ENCODE data around the gene OXTR. TPM values are rescaled to one million over a fixed set of nuclear protein-coding genes. Genes with fewer than 3 reads are reported as not detected.

OXTR gene
- total RNA-seq, 1 donor from 2014 or later, result 1.4 TPM

GRCh38 chr3:8767667-8768363 is 1.6 kb downstream of the OXTR start:
- intact Hi-C loops (cut with micrococcal nuclease), result no loop called here

DNA sequence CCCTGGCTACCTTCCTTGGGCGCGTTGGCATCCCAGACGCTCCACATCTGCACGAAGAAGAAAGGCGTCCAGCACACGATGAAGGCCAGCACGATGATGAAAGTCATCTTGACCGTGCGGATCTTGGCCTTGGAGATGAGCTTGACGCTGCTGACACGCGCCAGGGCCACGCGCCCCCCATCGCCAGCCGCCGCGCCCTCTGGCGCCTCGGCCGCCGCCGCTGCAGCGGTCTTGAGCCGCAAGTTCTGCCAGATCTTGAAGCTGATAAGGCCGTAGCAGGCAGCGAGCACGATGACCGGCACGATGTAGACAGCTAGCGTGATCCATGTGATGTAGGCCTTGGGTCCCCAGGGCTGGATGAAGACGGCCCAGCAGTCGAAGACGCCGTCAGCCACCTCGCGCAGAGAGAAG is 2.2 kb downstream of the OXTR start:
- intact Hi-C loops (cut with micrococcal nuclease), result no loop called here

DNA sequence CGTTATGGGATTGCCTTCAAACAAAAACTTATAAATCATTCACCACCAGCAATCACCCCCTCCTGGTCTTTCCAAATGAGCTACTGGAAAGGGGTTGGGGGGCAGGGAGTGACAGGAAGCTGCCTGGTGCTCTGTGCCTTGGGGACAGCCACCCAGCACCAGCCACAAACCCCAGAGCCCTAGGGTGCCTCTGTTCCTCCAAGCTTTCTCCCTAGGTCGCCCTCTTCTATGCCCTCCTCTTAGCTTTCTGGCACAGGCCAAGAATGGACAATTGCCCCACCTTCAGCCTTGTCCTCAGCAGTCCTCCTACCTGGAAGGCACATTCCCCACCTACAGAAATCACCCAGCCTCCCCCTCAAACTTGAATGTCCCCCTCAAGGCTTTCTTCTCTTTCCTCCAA is 3.3 kb downstream of the OXTR start:
- intact Hi-C loops (cut with micrococcal nuclease), result no loop called here

GRCh38 chr3:8765528-8765927 is 3.9 kb downstream of the OXTR start:
- intact Hi-C loops (cut with micrococcal nuclease), result no loop called here

GRCh38 chr3:8764528-8764927 is 4.9 kb downstream of the OXTR start:
- intact Hi-C loops (cut with micrococcal nuclease), result no loop called here

GRCh38 chr3:8762607-8763377 is 6.6 kb downstream of the OXTR start:
- intact Hi-C loops (cut with micrococcal nuclease), result no loop called here

GRCh38 chr3:8761866-8762265 is 7.5 kb downstream of the OXTR start:
- intact Hi-C loops (cut with micrococcal nuclease), result no loop called here

- intact Hi-C loops (cut with micrococcal nuclease), result no loop called here
These were observed 8.9 kb downstream of the OXTR start for GRCh38 chr3:8760506-8760905.

- intact Hi-C loops (cut with micrococcal nuclease), result no loop called here
These were observed 9.3 kb downstream of the OXTR start for GRCh38 chr3:8760091-8760490.

DNA sequence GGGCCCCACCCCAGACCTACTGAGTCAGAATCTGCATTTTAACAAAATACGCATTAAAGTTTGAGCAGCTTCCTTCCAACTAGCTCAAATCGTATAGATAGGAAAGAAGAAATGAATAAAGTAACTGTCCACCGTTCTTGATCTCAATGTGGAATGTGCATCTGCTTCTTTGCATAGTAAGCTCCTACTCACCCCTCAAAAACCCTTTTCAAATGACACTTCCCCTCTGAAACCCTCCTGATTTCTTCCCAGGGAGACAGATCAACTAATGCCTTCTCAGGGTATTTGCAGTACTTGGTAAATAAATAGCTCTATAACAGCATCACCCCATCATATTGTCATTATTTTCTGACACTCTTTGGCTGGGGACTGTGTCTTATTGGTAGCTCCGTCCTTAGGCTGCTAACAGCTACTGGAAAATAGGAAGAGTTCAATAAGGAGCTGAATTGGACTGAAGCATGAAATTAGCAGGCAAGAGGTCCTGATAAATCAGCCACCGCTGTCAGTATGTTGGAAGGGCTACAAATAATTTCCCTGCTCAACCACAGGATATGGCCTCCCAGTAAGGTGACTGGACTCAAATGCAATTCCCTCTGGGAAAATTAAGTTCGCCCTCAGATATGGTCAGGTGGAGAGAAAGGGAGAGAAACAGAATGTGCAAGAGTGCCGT is 10.2 kb downstream of the OXTR start:
- intact Hi-C loops (cut with micrococcal nuclease), result no loop called here

DNA sequence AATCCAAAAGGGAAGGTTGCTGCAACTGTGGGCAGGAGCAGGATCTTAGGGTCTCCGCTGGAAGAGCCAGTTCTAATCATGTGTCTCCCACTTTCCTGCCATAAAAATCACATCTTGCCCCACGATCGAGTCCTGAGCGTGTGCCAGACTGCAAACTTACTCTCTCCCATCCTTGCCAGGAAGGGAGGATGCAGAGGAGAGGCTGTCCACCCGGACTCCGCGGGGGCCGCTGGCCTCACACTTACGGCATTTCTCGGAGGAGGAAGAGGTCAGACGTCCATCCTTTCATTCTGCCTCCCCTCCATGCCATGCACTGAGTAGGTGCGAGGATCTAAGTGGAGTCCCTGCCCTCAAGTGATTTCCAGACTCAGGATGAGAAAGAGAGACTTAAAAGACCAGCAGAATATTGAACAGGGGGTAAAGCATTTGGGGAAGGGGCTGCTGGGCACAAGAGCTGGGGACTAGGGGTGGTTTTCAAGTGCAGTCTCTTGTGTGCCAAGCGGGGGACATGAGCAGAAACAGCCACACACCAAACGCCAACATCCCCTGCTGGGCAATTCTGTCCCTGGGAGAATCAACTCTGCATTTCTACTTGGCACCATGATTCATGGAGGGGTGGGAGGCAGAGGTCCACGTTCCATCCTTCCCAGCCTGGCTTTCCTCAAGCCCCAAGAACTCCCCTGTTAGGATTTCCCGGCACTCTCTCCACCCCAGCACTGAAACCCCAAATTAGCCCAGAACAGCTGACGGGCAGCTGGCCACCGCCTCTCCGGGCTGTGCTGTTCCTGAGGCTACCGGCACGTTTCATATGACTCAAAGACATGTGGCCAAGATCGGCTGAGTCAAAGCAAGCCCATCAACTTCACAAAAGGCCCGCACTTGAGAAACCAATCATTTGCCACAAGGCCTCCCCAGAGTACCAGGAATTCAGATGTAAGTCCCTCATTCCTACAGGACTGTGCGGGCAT is 11.6 kb downstream of the OXTR start:
- intact Hi-C loops (cut with micrococcal nuclease), result no loop called here

- intact Hi-C loops (cut with micrococcal nuclease), result no loop called here
These were observed 12.7 kb downstream of the OXTR start for GRCh38 chr3:8756671-8757070.

GRCh38 chr3:8755564-8756237 is 13.7 kb downstream of the OXTR start:
- intact Hi-C loops (cut with micrococcal nuclease), result no loop called here

DNA sequence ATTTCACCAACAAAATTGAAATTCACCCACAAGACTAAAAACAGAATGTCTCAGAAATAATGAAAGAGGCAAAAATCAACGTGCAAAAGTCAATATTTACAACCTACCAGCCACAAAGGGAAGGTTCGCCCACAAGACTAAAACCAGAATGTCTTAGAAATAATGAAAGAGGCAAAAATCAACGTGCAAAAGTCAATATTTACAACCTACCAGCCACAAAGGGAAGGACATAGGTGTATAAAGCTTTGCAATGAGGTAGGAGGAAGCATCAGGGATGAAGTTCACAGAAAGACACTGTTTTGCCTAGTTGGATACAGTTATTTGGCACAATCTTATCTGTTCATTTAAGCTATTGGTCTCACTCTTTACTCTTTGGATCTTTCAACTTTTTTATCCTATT is 14.3 kb downstream of the OXTR start:
- intact Hi-C loops (cut with micrococcal nuclease), result no loop called here

- intact Hi-C loops (cut with micrococcal nuclease), result no loop called here
These were observed 16.6 kb downstream of the OXTR start for GRCh38 chr3:8752832-8753231.

DNA sequence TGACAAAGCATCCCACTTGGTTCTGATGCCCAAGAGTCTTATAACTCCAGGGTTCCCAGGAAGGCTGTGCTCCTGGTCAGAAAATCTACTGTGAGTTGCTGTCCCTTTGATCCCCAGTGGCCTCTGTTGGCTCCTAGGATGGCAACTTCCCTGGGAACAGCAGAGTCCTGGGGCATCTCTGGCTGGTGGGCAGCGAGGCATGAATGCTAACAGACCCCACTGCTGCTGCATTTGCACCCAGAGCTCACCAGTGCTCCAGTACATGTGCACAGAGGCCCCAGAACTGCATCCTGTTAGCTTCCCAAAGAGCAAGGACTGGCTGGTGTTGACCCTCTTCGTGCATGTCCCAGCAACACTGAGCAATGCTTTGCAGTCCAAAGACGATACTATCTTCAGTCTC is 20.1 kb downstream of the OXTR start:
- intact Hi-C loops (cut with micrococcal nuclease), result no loop called here

DNA sequence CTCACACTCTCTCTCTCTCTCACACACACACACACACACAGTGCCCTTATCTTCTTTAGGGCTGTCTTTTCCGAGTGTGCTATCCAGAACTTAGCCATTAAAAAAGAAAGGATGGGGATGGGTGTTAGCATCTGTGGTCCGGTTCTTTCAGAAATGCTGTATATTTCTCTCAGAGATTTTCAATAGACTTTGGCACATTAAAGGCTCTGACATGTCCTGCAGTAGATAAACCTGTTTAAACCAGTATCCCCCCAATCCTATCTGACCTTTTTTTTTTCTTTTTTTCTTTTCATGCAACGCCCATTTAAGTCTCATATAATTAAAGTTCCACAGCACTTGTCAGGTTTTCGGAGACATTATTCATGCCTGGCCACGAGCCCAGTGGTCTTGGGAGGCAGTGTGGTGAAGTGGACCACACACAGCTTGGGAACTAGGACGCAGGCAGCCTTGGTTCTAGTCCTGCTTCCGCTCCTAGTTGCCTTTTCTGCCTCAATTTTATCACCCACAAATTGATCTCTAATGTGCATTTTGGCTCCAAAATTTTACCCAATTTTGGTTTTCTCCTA is 22.6 kb downstream of the OXTR start:
- intact Hi-C loops (cut with micrococcal nuclease), result no loop called here

- intact Hi-C loops (cut with micrococcal nuclease), result no loop called here
These were observed 23.6 kb downstream of the OXTR start for GRCh38 chr3:8745619-8746370.

DNA sequence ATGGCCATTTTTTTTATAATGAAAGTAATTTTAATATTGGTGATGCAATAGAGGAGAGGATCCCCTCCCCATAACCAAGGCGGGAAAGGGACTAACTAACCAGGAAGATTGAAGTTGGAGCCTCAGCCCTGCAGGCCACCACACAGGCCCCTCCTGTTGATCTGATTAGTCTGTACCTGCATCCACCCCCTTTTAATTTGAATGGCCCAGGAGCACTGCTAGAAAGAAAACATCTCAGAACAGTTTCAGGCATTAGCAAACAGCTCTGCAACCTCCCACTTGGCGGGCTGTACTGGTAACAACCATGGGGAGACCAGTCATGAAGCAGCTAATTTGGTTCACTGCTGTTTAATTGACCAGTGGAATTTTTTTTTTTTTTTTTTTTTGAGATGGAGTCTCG is 25.5 kb downstream of the OXTR start:
- intact Hi-C loops (cut with micrococcal nuclease), result no loop called here
